IPS-18a (cell line): Measurements from ENCODE around the gene RAPGEF4.

Experiments
- H3K27ac ChIP-seq: one replicate; pipeline ENCODE4 v1.5.1; 2013; ENCODE audit warnings: low read length
- H3K27me3 ChIP-seq: one replicate; pipeline ENCODE4 v1.6.1; 2013; ENCODE audit warnings: mild to moderate bottlenecking, low read length; ENCODE audit not compliant: control insufficient read depth, insufficient read depth
- H3K36me3 ChIP-seq: one replicate; pipeline ENCODE4 v1.6.1; 2013; ENCODE audit warnings: low read depth, low read length; ENCODE audit not compliant: control insufficient read depth
- H3K4me1 ChIP-seq: one replicate; pipeline ENCODE4 v1.6.1; 2013; ENCODE audit warnings: low read depth, low read length; ENCODE audit not compliant: control insufficient read depth
- H3K4me3 ChIP-seq: one replicate; pipeline ENCODE4 v1.5.1; 2013; ENCODE audit warnings: low read length
- H3K9ac ChIP-seq: one replicate; pipeline ENCODE4 v1.6.1; 2013; ENCODE audit warnings: mild to moderate bottlenecking, low read length, moderate library complexity
- H3K9me3 ChIP-seq: one replicate; pipeline ENCODE4 v1.6.1; 2013; ENCODE audit warnings: low read depth, low read length; ENCODE audit not compliant: control insufficient read depth

Gene RAPGEF4

GRCh38 chr2:172931256-172931894, 195.7 kb downstream of the RAPGEF4 start:
- no peaks in the 10 kb centered on the region for H3K9me3 ChIP-seq
- no peak overlapping the region for H3K27ac ChIP-seq
- H3K9ac ChIP-seq = no peak overlapping the region
- peaks cover 13% of the 10 kb centered on the region for H3K4me1 ChIP-seq
- H3K27me3 ChIP-seq = no peaks in the 10 kb centered on the region
- peak overlapping the region; percentile 25 for H3K4me3 ChIP-seq
- no peaks in the 10 kb centered on the region for H3K36me3 ChIP-seq

- no peak overlapping the region for H3K9ac ChIP-seq
- H3K36me3 ChIP-seq = no peaks in the 10 kb centered on the region
- H3K27me3 ChIP-seq = no peaks in the 10 kb centered on the region
- H3K27ac ChIP-seq = no peak overlapping the region
- H3K4me3 ChIP-seq = no peak overlapping the region
- no peaks in the 10 kb centered on the region for H3K9me3 ChIP-seq
- peaks cover 13% of the 10 kb centered on the region for H3K4me1 ChIP-seq
Observed at GRCh38 chr2:172931918-172932520, 196.4 kb downstream of the RAPGEF4 start.

GRCh38 chr2:172937884-172938712, 202.5 kb downstream of the RAPGEF4 start:
- Histone ChIP-seq H3K9me3 (no peaks in the 10 kb centered on the region), H3K36me3 (no peaks in the 10 kb centered on the region), H3K9ac (no peak overlapping the region), H3K27me3 (no peaks in the 10 kb centered on the region), H3K4me1 (no peaks in the 10 kb centered on the region), H3K4me3 (no peak overlapping the region), H3K27ac (no peak overlapping the region)

- Histone ChIP-seq H3K4me1 (peaks cover 4% of the 10 kb centered on the region), H3K27ac (no peak overlapping the region), H3K9ac (no peak overlapping the region), H3K4me3 (no peak overlapping the region), H3K36me3 (no peaks in the 10 kb centered on the region), H3K27me3 (no peaks in the 10 kb centered on the region), H3K9me3 (no peaks in the 10 kb centered on the region)
Observed at GRCh38 chr2:172938713-172939375, 203.2 kb downstream of the RAPGEF4 start.

- Histone ChIP-seq H3K27me3 (no peaks in the 10 kb centered on the region), H3K36me3 (no peaks in the 10 kb centered on the region), H3K9ac (no peak overlapping the region), H3K9me3 (no peaks in the 10 kb centered on the region), H3K4me1 (peaks cover 23% of the 10 kb centered on the region), H3K27ac (no peak overlapping the region), H3K4me3 (no peak overlapping the region)
Observed at GRCh38 chr2:172943539-172943938, 207.9 kb downstream of the RAPGEF4 start.

- H3K9me3 ChIP-seq = no peaks in the 10 kb centered on the region
- no peaks in the 10 kb centered on the region for H3K36me3 ChIP-seq
- no peak overlapping the region for H3K4me3 ChIP-seq
- no peaks in the 10 kb centered on the region for H3K27me3 ChIP-seq
- no peak overlapping the region for H3K9ac ChIP-seq
- peaks cover 23% of the 10 kb centered on the region for H3K4me1 ChIP-seq
- H3K27ac ChIP-seq = no peak overlapping the region
Observed at GRCh38 chr2:172944022-172944793, 208.6 kb downstream of the RAPGEF4 start.

GRCh38 chr2:172944794-172945509, 209.3 kb downstream of the RAPGEF4 start:
- no peaks in the 10 kb centered on the region for H3K36me3 ChIP-seq
- H3K4me3 ChIP-seq = no peak overlapping the region
- H3K27ac ChIP-seq = no peak overlapping the region
- no peak overlapping the region for H3K9ac ChIP-seq
- H3K9me3 ChIP-seq = no peaks in the 10 kb centered on the region
- peaks cover 23% of the 10 kb centered on the region for H3K4me1 ChIP-seq
- H3K27me3 ChIP-seq = no peaks in the 10 kb centered on the region

GRCh38 chr2:172945510-172945850, 209.8 kb downstream of the RAPGEF4 start:
- no peak overlapping the region for H3K4me3 ChIP-seq
- H3K36me3 ChIP-seq = no peaks in the 10 kb centered on the region
- no peaks in the 10 kb centered on the region for H3K27me3 ChIP-seq
- H3K4me1 ChIP-seq = peaks cover 23% of the 10 kb centered on the region
- H3K9me3 ChIP-seq = no peaks in the 10 kb centered on the region
- H3K9ac ChIP-seq = no peak overlapping the region
- H3K27ac ChIP-seq = no peak overlapping the region

GRCh38 chr2:172947461-172948153, 212.0 kb downstream of the RAPGEF4 start:
- H3K9me3 ChIP-seq = no peaks in the 10 kb centered on the region
- no peak overlapping the region for H3K4me3 ChIP-seq
- H3K9ac ChIP-seq = no peak overlapping the region
- H3K27ac ChIP-seq = no peak overlapping the region
- H3K4me1 ChIP-seq = peaks cover 23% of the 10 kb centered on the region
- H3K27me3 ChIP-seq = no peaks in the 10 kb centered on the region
- H3K36me3 ChIP-seq = no peaks in the 10 kb centered on the region

GRCh38 chr2:172949522-172949921, 213.9 kb downstream of the RAPGEF4 start:
- Histone ChIP-seq H3K27ac (no peak overlapping the region), H3K9me3 (no peaks in the 10 kb centered on the region), H3K36me3 (no peaks in the 10 kb centered on the region)

More at GRCh38 chr2:172949522-172949921, 213.9 kb downstream of the RAPGEF4 start:
- H3K4me1 ChIP-seq = peaks cover 14% of the 10 kb centered on the region
- H3K4me3 ChIP-seq = no peak overlapping the region
- H3K27me3 ChIP-seq = no peaks in the 10 kb centered on the region
- no peak overlapping the region for H3K9ac ChIP-seq
